GM23338 (cell line): ENCODE data around the gene ARID4B.

Source experiments
- CREB1 ChIP-seq: fragments of 250-450 bp; sonication (Bioruptor Pico); IDR thresholded peaks from 2 replicates; pipeline ENCODE4 v1.5.0; 2020; ENCODE audit warnings: low read depth, mild to moderate bottlenecking, moderate library complexity
- EZH2 ChIP-seq: fragments of 200-600 bp; sonication (generic); IDR thresholded peaks from one replicate; pipeline ENCODE4 v1.8.0; 2017; ENCODE audit warnings: antibody characterized with exemption, mild to moderate bottlenecking, low read depth; ENCODE audit not compliant: unreplicated experiment
- EZH2phosphoT487 ChIP-seq: fragments of 200-600 bp; sonication (generic); IDR thresholded peaks from one replicate; pipeline ENCODE4 v1.8.1; 2018; ENCODE audit warnings: antibody characterized with exemption; ENCODE audit not compliant: unreplicated experiment
- JUNB ChIP-seq: IDR thresholded peaks from one replicate; pipeline ENCODE4 v1.6.1; 2016; ENCODE audit warnings: antibody characterized with exemption; ENCODE audit not compliant: unreplicated experiment
- POLR2AphosphoS5 ChIP-seq: IDR thresholded peaks from 2 replicates; pipeline ENCODE4 v1.6.1; 2016; ENCODE audit warnings: antibody characterized with exemption, low read depth
- STAT1 ChIP-seq: IDR thresholded peaks from one replicate; pipeline ENCODE4 v1.6.1; 2016; ENCODE audit warnings: antibody characterized with exemption; ENCODE audit not compliant: unreplicated experiment
- ZNF114 ChIP-seq: fragments of 250-450 bp; sonication (Bioruptor Pico); IDR thresholded peaks from 2 replicates; pipeline ENCODE4 v1.5.0; 2020; ENCODE audit warnings: mild to moderate bottlenecking, moderate library complexity
- ZNF331 ChIP-seq: fragments of 250-450 bp; sonication (Bioruptor Pico); IDR thresholded peaks from 2 replicates; pipeline ENCODE4 v1.5.0; 2020; ENCODE audit warnings: low read depth, mild to moderate bottlenecking, moderate library complexity
- TF ChIP-seq, protein P1 (sequence below), 2 experiments: fragments of 200-600 bp in 1 of 2; sonication (generic) in 1 of 2; conservative IDR thresholded peaks; 2 replicates each; pipeline versions ENCODE4 v1.5.1 to v1.6.1; 2016 to 2017; ENCODE audit warnings: antibody characterized with exemption in 2 of 2, low read depth in 2 of 2, mild to moderate bottlenecking in 2 of 2, moderate library complexity in 1 of 2
- TF ChIP-seq, protein P2 (sequence below): IDR thresholded peaks from one replicate; pipeline ENCODE4 v1.6.1; 2018; ENCODE audit warnings: antibody characterized with exemption; ENCODE audit not compliant: unreplicated experiment
- TF ChIP-seq, protein P3 (sequence below): fragments of 250-450 bp; sonication (Bioruptor Pico); IDR thresholded peaks from 2 replicates; pipeline ENCODE4 v1.5.0; 2020; ENCODE audit warnings: mild to moderate bottlenecking, moderate library complexity
- TF ChIP-seq, protein P4 (sequence below): IDR thresholded peaks from 2 replicates; pipeline ENCODE4 v1.6.1; 2016; ENCODE audit warnings: antibody characterized with exemption

DNA sequence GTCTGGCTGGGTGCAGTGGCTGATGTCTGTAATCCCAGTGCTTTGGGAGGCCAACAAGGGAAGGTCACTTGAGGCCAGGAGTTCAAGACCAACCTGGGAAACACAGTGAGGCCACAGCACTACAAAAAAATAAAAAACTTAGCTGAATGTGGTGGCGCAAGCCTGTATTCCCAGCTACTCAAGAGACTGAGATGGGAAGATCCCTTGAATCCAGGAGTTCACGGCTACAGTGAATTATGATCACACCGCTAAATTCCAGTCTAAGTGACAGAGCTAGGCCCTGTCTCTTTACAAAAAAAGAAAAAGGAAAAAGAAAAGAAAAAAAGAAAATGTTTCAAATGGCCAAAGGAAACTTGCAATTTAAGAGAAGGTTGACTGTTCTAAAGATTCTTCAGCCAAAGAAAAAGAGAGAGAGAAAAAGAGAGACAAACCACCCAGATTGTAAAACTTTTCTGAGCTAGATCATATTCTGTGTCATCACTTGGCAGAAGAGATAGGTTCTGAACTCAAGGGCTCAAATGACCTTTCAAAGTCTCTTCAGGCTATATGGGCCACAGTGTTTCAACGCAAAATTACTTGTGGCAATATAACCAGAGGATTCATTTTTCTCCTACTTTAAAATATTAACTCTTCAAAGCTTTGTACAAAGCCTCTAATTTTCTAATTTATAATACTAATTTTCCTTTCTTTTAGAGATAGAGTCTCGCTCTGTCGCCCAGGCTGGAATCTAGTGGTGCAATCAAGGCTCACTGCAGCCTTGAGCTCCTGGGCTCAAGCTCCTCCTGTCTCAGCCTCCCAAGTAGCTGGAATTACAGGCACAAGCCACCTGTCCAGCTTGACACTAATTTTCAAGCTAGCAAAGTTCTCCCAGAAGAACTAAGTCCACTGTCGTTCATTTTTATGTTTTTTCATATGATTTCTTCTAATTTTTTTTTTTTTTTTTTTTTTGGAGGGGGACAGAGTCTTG, 20.5 kb downstream of the ARID4B start:
- TF ChIP-seq, protein P1, sequence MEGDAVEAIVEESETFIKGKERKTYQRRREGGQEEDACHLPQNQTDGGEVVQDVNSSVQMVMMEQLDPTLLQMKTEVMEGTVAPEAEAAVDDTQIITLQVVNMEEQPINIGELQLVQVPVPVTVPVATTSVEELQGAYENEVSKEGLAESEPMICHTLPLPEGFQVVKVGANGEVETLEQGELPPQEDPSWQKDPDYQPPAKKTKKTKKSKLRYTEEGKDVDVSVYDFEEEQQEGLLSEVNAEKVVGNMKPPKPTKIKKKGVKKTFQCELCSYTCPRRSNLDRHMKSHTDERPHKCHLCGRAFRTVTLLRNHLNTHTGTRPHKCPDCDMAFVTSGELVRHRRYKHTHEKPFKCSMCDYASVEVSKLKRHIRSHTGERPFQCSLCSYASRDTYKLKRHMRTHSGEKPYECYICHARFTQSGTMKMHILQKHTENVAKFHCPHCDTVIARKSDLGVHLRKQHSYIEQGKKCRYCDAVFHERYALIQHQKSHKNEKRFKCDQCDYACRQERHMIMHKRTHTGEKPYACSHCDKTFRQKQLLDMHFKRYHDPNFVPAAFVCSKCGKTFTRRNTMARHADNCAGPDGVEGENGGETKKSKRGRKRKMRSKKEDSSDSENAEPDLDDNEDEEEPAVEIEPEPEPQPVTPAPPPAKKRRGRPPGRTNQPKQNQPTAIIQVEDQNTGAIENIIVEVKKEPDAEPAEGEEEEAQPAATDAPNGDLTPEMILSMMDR (conservative IDR thresholded peaks at IDR 0.05; ENCODE audit: low read depth in 2 of 2), result no peak
- no peak for TF ChIP-seq POLR2AphosphoS5
- no peak for TF ChIP-seq EZH2
- TF ChIP-seq ZNF331 (CRISPR knock-in tag), result no peak
- TF ChIP-seq JUNB, result no peak
- TF ChIP-seq EZH2phosphoT487, result no peak
- TF ChIP-seq, protein P2, sequence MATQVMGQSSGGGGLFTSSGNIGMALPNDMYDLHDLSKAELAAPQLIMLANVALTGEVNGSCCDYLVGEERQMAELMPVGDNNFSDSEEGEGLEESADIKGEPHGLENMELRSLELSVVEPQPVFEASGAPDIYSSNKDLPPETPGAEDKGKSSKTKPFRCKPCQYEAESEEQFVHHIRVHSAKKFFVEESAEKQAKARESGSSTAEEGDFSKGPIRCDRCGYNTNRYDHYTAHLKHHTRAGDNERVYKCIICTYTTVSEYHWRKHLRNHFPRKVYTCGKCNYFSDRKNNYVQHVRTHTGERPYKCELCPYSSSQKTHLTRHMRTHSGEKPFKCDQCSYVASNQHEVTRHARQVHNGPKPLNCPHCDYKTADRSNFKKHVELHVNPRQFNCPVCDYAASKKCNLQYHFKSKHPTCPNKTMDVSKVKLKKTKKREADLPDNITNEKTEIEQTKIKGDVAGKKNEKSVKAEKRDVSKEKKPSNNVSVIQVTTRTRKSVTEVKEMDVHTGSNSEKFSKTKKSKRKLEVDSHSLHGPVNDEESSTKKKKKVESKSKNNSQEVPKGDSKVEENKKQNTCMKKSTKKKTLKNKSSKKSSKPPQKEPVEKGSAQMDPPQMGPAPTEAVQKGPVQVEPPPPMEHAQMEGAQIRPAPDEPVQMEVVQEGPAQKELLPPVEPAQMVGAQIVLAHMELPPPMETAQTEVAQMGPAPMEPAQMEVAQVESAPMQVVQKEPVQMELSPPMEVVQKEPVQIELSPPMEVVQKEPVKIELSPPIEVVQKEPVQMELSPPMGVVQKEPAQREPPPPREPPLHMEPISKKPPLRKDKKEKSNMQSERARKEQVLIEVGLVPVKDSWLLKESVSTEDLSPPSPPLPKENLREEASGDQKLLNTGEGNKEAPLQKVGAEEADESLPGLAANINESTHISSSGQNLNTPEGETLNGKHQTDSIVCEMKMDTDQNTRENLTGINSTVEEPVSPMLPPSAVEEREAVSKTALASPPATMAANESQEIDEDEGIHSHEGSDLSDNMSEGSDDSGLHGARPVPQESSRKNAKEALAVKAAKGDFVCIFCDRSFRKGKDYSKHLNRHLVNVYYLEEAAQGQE, result no peak
- no peak for TF ChIP-seq STAT1
- TF ChIP-seq, protein P3, sequence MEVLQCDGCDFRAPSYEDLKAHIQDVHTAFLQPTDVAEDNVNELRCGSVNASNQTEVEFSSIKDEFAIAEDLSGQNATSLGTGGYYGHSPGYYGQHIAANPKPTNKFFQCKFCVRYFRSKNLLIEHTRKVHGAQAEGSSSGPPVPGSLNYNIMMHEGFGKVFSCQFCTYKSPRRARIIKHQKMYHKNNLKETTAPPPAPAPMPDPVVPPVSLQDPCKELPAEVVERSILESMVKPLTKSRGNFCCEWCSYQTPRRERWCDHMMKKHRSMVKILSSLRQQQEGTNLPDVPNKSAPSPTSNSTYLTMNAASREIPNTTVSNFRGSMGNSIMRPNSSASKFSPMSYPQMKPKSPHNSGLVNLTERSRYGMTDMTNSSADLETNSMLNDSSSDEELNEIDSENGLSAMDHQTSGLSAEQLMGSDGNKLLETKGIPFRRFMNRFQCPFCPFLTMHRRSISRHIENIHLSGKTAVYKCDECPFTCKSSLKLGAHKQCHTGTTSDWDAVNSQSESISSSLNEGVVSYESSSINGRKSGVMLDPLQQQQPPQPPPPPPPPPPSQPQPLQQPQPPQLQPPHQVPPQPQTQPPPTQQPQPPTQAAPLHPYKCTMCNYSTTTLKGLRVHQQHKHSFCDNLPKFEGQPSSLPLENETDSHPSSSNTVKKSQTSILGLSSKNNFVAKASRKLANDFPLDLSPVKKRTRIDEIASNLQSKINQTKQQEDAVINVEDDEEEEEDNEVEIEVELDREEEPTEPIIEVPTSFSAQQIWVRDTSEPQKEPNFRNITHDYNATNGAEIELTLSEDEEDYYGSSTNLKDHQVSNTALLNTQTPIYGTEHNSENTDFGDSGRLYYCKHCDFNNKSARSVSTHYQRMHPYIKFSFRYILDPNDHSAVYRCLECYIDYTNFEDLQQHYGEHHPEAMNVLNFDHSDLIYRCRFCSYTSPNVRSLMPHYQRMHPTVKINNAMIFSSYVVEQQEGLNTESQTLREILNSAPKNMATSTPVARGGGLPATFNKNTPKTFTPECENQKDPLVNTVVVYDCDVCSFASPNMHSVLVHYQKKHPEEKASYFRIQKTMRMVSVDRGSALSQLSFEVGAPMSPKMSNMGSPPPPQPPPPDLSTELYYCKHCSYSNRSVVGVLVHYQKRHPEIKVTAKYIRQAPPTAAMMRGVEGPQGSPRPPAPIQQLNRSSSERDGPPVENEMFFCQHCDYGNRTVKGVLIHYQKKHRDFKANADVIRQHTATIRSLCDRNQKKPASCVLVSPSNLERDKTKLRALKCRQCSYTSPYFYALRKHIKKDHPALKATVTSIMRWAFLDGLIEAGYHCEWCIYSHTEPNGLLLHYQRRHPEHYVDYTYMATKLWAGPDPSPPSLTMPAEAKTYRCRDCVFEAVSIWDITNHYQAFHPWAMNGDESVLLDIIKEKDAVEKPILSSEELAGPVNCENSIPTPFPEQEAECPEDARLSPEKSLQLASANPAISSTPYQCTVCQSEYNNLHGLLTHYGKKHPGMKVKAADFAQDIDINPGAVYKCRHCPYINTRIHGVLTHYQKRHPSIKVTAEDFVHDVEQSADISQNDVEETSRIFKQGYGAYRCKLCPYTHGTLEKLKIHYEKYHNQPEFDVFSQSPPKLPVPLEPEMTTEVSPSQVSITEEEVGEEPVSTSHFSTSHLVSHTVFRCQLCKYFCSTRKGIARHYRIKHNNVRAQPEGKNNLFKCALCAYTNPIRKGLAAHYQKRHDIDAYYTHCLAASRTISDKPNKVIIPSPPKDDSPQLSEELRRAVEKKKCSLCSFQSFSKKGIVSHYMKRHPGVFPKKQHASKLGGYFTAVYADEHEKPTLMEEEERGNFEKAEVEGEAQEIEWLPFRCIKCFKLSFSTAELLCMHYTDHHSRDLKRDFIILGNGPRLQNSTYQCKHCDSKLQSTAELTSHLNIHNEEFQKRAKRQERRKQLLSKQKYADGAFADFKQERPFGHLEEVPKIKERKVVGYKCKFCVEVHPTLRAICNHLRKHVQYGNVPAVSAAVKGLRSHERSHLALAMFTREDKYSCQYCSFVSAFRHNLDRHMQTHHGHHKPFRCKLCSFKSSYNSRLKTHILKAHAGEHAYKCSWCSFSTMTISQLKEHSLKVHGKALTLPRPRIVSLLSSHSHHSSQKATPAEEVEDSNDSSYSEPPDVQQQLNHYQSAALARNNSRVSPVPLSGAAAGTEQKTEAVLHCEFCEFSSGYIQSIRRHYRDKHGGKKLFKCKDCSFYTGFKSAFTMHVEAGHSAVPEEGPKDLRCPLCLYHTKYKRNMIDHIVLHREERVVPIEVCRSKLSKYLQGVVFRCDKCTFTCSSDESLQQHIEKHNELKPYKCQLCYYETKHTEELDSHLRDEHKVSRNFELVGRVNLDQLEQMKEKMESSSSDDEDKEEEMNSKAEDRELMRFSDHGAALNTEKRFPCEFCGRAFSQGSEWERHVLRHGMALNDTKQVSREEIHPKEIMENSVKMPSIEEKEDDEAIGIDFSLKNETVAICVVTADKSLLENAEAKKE (CRISPR knock-in tag), result no peak
- TF ChIP-seq CREB1 (CRISPR knock-in tag), result no peak
- TF ChIP-seq ZNF114, result no peak
- TF ChIP-seq, protein P4, sequence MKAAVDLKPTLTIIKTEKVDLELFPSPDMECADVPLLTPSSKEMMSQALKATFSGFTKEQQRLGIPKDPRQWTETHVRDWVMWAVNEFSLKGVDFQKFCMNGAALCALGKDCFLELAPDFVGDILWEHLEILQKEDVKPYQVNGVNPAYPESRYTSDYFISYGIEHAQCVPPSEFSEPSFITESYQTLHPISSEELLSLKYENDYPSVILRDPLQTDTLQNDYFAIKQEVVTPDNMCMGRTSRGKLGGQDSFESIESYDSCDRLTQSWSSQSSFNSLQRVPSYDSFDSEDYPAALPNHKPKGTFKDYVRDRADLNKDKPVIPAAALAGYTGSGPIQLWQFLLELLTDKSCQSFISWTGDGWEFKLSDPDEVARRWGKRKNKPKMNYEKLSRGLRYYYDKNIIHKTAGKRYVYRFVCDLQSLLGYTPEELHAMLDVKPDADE, result no peak
